SK-N-SH treated with all-trans-retinoic acid at 6 μM for 48 hours (cell line): ENCODE data around the gene GPAT2.
"Not testable (repeated sequence)": the region's sequence is repeated elsewhere in the genome, so short reads cannot be mapped to it uniquely, and the experiment has no call there.

Source experiments
- ATAC-seq: fragments of 200-7000 bp; cut with Tn5 transposase; 3 replicates; pipeline ENCODE4 v1.9.1; 2020; ENCODE audit warnings: mild to moderate bottlenecking, moderate library complexity
- ARNTL ChIP-seq: fragments of 450-650 bp; formaldehyde crosslinking; IDR thresholded peaks from 2 replicates; pipeline ENCODE4 v1.5.0; 2020; ENCODE audit warnings: low read depth, mild to moderate bottlenecking, moderate library complexity, borderline replicate concordance
- CREB5 ChIP-seq: fragments of 250-450 bp; sonication (Bioruptor Pico); IDR thresholded peaks from 2 replicates; pipeline ENCODE4 v1.5.1; 2020; ENCODE audit warnings: low read depth, mild to moderate bottlenecking, moderate library complexity
- CSDC2 ChIP-seq: fragments of 250-450 bp; sonication (Bioruptor Pico); IDR thresholded peaks from 2 replicates; pipeline ENCODE4 v1.5.0; 2020; ENCODE audit warnings: mild to moderate bottlenecking, moderate library complexity
- ISL1 ChIP-seq: fragments of 250-450 bp; sonication (Bioruptor Pico); IDR thresholded peaks from 2 replicates; pipeline ENCODE4 v2.1.2; 2022; ENCODE audit warnings: mild to moderate bottlenecking, moderate library complexity
- OSR1 ChIP-seq: fragments of 250-450 bp; sonication (Bioruptor Pico); IDR thresholded peaks from 2 replicates; pipeline ENCODE4 v1.8.0; 2022; ENCODE audit warnings: moderate library complexity, mild to moderate bottlenecking, inconsistent platforms
- PPARA ChIP-seq: fragments of 250-450 bp; sonication (Bioruptor Pico); IDR thresholded peaks from 2 replicates; pipeline ENCODE4 v1.5.0; 2020; ENCODE audit warnings: mild to moderate bottlenecking, borderline replicate concordance
- SNAI2 ChIP-seq: fragments of 250-450 bp; sonication (Bioruptor Pico); IDR thresholded peaks from 2 replicates; pipeline ENCODE4 v1.5.0; 2020; ENCODE audit warnings: mild to moderate bottlenecking, moderate library complexity
- TCF4 ChIP-seq: fragments of 250-450 bp; sonication (Bioruptor Pico); IDR thresholded peaks from 2 replicates; pipeline ENCODE4 v1.8.0; 2021; ENCODE audit warnings: mild to moderate bottlenecking, moderate library complexity, borderline replicate concordance
- TOX ChIP-seq: fragments of 250-450 bp; sonication (Bioruptor Pico); IDR thresholded peaks from 2 replicates; pipeline ENCODE4 v1.8.0; 2021; ENCODE audit warnings: mild to moderate bottlenecking, moderate library complexity, borderline replicate concordance
- ZFP3 ChIP-seq: fragments of 250-450 bp; sonication (Bioruptor Pico); IDR thresholded peaks from 2 replicates; pipeline ENCODE4 v1.5.0; 2020; ENCODE audit warnings: mild to moderate bottlenecking, moderate library complexity
- ZFP30 ChIP-seq: fragments of 450-650 bp; formaldehyde crosslinking; IDR thresholded peaks from 2 replicates; pipeline ENCODE4 v1.5.0; 2022; ENCODE audit warnings: mild to moderate bottlenecking, moderate library complexity
- ZNF70 ChIP-seq: fragments of 450-650 bp; formaldehyde crosslinking; IDR thresholded peaks from 2 replicates; pipeline ENCODE4 v1.5.0; 2020; ENCODE audit warnings: mild to moderate bottlenecking, moderate library complexity
- ZNF8 ChIP-seq: fragments of 450-650 bp; formaldehyde crosslinking; IDR thresholded peaks from 2 replicates; pipeline ENCODE4 v1.5.0; 2020; ENCODE audit warnings: mild to moderate bottlenecking, moderate library complexity
- TF ChIP-seq, protein P1 (sequence below): fragments of 250-450 bp; sonication (Bioruptor Pico); IDR thresholded peaks from 2 replicates; pipeline ENCODE4 v1.5.1; 2021; ENCODE audit warnings: mild to moderate bottlenecking, moderate library complexity
- TF ChIP-seq, protein P2 (sequence below): fragments of 250-450 bp; sonication (Bioruptor Pico); IDR thresholded peaks from 2 replicates; pipeline ENCODE4 v1.5.0; 2020; ENCODE audit warnings: mild to moderate bottlenecking, moderate library complexity
- TF ChIP-seq, protein P3 (sequence below): fragments of 250-450 bp; sonication (Bioruptor Pico); IDR thresholded peaks from 2 replicates; pipeline ENCODE4 v1.8.0; 2020; ENCODE audit warnings: mild to moderate bottlenecking, moderate library complexity, borderline replicate concordance

Gene GPAT2

DNA sequence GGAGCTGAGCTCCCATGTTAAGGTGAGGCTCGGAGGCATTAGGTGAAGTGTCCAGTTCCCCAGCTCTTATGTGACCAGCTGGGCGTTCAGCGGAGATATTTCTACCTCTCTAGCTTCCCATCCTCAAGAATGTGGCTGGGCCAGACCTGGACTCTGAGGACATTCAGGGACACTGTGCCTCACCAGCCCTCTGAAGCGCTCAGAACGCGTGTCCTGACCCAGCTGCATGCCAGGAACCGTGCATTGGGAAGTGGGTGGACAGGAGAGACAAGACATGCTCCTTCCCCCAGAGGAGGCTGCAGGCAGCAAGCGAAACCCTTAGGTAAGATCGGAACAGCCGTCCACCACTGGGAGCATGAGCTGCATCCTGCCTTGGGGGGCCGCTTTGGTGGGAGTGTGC is 38.0 kb upstream of the GPAT2 start:
- no peak for TF ChIP-seq OSR1 (CRISPR knock-in tag)
- no peak for TF ChIP-seq ZFP3 (CRISPR knock-in tag)
- no peak for TF ChIP-seq CSDC2 (CRISPR knock-in tag)
- TF ChIP-seq SNAI2: no peak
- no peak for TF ChIP-seq TCF4 (CRISPR knock-in tag)
- TF ChIP-seq, all 23 proteins: peak for 0
- ATAC-seq: no peak

- ATAC-seq: peak; percentile 33; the same call in 2 of the 3 replicates
Observed at GRCh38 chr2:96071977-96072491, 37.3 kb upstream of the GPAT2 start.

DNA sequence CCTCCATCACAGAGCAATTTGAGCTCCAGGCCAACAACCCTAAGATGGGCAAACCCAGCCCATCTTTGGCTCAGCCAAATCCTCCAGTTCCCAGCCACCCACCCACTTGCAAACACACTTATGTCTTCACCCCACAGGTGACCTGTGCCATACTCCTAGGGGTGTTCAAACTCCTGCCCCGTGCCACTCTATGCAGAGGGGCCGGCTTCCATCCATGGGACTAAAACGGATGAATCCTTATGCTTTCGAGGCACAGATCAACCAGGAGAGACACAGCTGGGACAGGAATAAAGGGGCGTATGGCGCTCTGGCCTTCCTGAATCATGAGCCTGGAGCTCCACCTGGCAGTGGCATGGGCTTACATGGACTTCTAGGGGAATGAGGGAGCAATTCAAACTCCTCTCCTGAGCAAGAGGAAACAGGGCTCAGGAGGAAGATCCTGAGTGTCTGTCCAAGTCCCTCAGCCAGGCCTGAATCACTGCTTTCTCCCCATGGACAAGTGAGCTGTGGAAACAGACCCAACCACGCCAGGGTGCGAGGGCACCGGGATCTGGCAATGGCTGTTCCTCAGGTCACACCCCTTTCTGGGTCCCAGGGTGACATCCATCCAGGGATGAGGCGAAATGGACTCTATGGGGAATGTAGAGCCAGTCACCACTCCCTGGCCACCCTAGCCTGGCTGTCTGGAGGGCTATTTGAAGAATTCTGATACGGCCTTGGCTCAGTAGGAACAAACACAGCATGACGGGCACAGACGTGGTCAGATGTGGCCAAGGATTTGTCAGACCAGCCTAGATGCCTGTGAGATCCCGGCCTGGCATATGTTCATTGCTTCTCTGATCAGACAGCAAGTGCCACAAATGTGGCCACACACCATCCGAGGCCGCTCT is 36.6 kb upstream of the GPAT2 start:
- not testable (repeated sequence) for ATAC-seq

GRCh38 chr2:96070351-96070750 is 35.6 kb upstream of the GPAT2 start:
- ATAC-seq: not testable (repeated sequence)

DNA sequence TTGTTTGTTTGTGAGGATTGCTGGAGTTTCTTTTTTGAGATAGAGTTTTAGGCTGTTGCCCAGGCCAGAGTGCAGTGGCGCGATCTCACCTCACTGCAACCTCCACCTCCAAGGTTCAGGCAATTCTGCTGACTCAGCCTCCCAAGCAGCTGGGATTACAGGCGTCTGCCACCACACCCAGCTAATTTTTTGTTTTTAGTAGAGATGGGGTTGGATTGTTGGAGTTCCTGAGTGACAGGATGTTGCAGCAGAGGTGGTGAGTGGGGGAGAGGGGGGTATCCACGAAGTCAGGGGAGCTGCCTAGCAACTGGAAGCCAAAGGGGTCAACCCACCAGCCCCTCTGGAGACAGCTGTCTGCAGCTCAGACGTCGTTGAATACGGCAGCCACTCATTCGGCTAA is 35.2 kb upstream of the GPAT2 start:
- not testable (repeated sequence) for ATAC-seq

GRCh38 chr2:96067902-96068581 is 33.3 kb upstream of the GPAT2 start:
- not testable (repeated sequence) for ATAC-seq

DNA sequence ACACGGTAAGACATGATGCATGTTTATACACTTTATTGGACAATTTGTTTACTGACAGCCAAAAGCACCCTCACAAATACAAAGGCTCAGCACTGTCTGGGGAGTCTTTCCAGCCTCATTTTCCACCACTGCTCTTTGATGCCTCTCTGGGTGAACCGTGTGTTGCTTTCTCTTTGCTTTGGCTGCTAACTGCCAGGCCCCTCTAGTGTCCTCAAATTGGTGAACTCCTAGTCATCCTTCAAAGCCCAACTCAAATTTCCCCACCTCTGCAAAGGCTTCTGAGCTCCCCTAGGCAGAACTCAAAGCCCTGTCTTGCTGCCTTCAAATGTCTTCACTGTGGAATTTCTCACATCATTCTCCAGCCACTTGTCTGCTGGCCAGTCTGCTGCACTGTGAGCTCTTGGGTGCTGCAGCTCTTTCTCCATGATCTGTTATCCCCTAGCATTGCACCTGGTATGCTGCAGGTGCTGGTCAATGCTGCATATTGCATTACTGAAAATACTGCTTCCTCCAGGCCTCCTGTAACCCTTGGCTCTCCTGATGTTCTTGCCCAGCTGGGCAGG is 32.5 kb upstream of the GPAT2 start:
- peak; percentile 88 for TF ChIP-seq ZFP3 (CRISPR knock-in tag)
- ATAC-seq: not testable (repeated sequence)

GRCh38 chr2:96066511-96066910 is 31.8 kb upstream of the GPAT2 start:
- ATAC-seq: not testable (repeated sequence)

- not testable (repeated sequence) for ATAC-seq
Observed at GRCh38 chr2:96065954-96066353, 31.2 kb upstream of the GPAT2 start.

DNA sequence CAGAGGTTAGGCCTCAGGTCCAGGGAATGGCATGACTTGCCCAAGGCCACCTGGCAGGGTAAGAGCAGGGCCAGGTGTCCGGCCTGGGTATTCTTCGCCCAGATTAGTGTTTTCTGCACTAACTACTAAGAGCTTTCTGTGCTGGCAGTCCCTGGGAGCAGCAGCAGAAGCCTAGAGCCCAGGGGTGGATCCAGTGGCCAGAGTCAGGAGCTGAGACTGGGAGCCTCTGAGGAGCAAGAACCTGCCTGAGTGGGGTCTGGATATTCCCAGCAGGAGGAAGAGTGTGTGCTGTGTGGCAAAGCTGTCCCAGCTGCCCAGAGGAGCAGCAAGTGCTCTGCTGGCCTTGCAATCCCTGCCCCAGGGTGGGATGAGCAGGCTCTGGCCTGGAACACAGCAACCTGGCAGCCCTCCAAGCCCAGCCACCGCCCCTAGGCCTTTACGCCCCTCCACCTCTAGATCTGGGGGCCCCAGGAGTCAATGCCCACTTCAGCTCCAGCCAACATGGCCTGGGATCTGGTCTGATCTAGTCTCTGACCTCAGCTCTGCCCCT is 30.7 kb upstream of the GPAT2 start:
- TF ChIP-seq SNAI2: no peak
- TF ChIP-seq ZNF70 (CRISPR knock-in tag): no peak
- no peak for TF ChIP-seq PPARA (CRISPR knock-in tag)
- no peak for TF ChIP-seq CSDC2 (CRISPR knock-in tag)
- TF ChIP-seq ISL1 (CRISPR knock-in tag): no peak
- TF ChIP-seq CREB5: no peak
- TF ChIP-seq ZFP30 (CRISPR knock-in tag): no peak
- TF ChIP-seq OSR1 (CRISPR knock-in tag): no peak
- TF ChIP-seq ARNTL: no peak
- TF ChIP-seq, protein P1, sequence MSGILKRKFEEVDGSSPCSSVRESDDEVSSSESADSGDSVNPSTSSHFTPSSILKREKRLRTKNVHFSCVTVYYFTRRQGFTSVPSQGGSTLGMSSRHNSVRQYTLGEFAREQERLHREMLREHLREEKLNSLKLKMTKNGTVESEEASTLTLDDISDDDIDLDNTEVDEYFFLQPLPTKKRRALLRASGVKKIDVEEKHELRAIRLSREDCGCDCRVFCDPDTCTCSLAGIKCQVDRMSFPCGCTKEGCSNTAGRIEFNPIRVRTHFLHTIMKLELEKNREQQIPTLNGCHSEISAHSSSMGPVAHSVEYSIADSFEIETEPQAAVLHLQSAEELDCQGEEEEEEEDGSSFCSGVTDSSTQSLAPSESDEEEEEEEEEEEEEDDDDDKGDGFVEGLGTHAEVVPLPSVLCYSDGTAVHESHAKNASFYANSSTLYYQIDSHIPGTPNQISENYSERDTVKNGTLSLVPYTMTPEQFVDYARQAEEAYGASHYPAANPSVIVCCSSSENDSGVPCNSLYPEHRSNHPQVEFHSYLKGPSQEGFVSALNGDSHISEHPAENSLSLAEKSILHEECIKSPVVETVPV (CRISPR knock-in tag): no peak
- TF ChIP-seq, protein P2, sequence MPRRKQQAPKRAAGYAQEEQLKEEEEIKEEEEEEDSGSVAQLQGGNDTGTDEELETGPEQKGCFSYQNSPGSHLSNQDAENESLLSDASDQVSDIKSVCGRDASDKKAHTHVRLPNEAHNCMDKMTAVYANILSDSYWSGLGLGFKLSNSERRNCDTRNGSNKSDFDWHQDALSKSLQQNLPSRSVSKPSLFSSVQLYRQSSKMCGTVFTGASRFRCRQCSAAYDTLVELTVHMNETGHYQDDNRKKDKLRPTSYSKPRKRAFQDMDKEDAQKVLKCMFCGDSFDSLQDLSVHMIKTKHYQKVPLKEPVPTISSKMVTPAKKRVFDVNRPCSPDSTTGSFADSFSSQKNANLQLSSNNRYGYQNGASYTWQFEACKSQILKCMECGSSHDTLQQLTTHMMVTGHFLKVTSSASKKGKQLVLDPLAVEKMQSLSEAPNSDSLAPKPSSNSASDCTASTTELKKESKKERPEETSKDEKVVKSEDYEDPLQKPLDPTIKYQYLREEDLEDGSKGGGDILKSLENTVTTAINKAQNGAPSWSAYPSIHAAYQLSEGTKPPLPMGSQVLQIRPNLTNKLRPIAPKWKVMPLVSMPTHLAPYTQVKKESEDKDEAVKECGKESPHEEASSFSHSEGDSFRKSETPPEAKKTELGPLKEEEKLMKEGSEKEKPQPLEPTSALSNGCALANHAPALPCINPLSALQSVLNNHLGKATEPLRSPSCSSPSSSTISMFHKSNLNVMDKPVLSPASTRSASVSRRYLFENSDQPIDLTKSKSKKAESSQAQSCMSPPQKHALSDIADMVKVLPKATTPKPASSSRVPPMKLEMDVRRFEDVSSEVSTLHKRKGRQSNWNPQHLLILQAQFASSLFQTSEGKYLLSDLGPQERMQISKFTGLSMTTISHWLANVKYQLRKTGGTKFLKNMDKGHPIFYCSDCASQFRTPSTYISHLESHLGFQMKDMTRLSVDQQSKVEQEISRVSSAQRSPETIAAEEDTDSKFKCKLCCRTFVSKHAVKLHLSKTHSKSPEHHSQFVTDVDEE: no peak
- no peak for TF ChIP-seq TOX (CRISPR knock-in tag)
- TF ChIP-seq, protein P3, sequence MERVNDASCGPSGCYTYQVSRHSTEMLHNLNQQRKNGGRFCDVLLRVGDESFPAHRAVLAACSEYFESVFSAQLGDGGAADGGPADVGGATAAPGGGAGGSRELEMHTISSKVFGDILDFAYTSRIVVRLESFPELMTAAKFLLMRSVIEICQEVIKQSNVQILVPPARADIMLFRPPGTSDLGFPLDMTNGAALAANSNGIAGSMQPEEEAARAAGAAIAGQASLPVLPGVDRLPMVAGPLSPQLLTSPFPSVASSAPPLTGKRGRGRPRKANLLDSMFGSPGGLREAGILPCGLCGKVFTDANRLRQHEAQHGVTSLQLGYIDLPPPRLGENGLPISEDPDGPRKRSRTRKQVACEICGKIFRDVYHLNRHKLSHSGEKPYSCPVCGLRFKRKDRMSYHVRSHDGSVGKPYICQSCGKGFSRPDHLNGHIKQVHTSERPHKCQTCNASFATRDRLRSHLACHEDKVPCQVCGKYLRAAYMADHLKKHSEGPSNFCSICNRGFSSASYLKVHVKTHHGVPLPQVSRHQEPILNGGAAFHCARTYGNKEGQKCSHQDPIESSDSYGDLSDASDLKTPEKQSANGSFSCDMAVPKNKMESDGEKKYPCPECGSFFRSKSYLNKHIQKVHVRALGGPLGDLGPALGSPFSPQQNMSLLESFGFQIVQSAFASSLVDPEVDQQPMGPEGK: no peak
- TF ChIP-seq ZNF8 (CRISPR knock-in tag): no peak
- TF ChIP-seq, all 23 proteins: peak for 0
- no peak for ATAC-seq

GRCh38 chr2:96064760-96065159 is 30.0 kb upstream of the GPAT2 start:
- ATAC-seq: not testable (repeated sequence)
